ENCODE results near the gene PDGFRB.

Gene PDGFRB

GRCh38 chr5:150189728-150190502, 34.3 kb upstream of the PDGFRB start, which contains the start of gene SLC6A7:
SLC6A7 (plus strand) TSS chr5:150190062; CDS start chr5:150190328, 266 bp downstream.
- no peak within 1 kb of the TSS for H3K27ac ChIP-seq
- H3K4me3 ChIP-seq (ENCODE audit: low read depth, low read length): no peak within 1 kb of the TSS
- no peak for DNase-seq
- peaks cover 33% of the 10 kb centered on the region for H3K27me3 ChIP-seq (replicated peaks)
- no peaks in the 10 kb centered on the region for H3K36me3 ChIP-seq (replicated peaks)
- TF ChIP-seq CTCF (IDR thresholded peaks at IDR 0.05; ENCODE audit: low read depth, low read length, missing control alignments): no peak
- in situ Hi-C loops (cut with HindIII; ENCODE audit: low pct_ligation_motif_present, low sequenced_read_pairs): no loop called here

GRCh38 chr5:150189326-150189725, 33.7 kb upstream of the PDGFRB start:
- no peak overlapping the region for H3K27ac ChIP-seq
- no peak for TF ChIP-seq CTCF (IDR thresholded peaks at IDR 0.05; ENCODE audit: low read depth, low read length, missing control alignments)
- no peak for DNase-seq
- H3K36me3 ChIP-seq (replicated peaks): no peaks in the 10 kb centered on the region
- no peak overlapping the region for H3K4me3 ChIP-seq (ENCODE audit: low read depth, low read length)
- peaks cover 33% of the 10 kb centered on the region for H3K27me3 ChIP-seq (replicated peaks)
- in situ Hi-C loops (cut with HindIII; ENCODE audit: low pct_ligation_motif_present, low sequenced_read_pairs): no loop called here

- no peak overlapping the region for H3K4me3 ChIP-seq (ENCODE audit: low read depth, low read length)
- H3K27ac ChIP-seq: no peak overlapping the region
- in situ Hi-C loops (cut with HindIII; ENCODE audit: low pct_ligation_motif_present, low sequenced_read_pairs): no loop called here
- H3K36me3 ChIP-seq (replicated peaks): no peaks in the 10 kb centered on the region
- TF ChIP-seq CTCF (IDR thresholded peaks at IDR 0.05; ENCODE audit: low read depth, low read length, missing control alignments): no peak
- no peak for DNase-seq
- H3K27me3 ChIP-seq (replicated peaks): peaks cover 33% of the 10 kb centered on the region
These were observed 32.6 kb upstream of the PDGFRB start for GRCh38 chr5:150188146-150188842.

GRCh38 chr5:150186897-150187296, 31.3 kb upstream of the PDGFRB start:
- no peak for TF ChIP-seq CTCF (IDR thresholded peaks at IDR 0.05; ENCODE audit: low read depth, low read length, missing control alignments)
- in situ Hi-C loops (cut with HindIII; ENCODE audit: low pct_ligation_motif_present, low sequenced_read_pairs): no loop called here
- DNase-seq: no peak
- Histone ChIP-seq H3K4me3 (ENCODE audit: low read depth, low read length) (no peak overlapping the region), H3K36me3 (replicated peaks) (no peaks in the 10 kb centered on the region), H3K27ac (no peak overlapping the region), H3K27me3 (replicated peaks) (peaks cover 27% of the 10 kb centered on the region)

- no peak for TF ChIP-seq CTCF (IDR thresholded peaks at IDR 0.05; ENCODE audit: low read depth, low read length, missing control alignments)
- Histone ChIP-seq H3K36me3 (replicated peaks) (no peaks in the 10 kb centered on the region), H3K27ac (no peak overlapping the region), H3K27me3 (replicated peaks) (peaks cover 27% of the 10 kb centered on the region), H3K4me3 (ENCODE audit: low read depth, low read length) (no peak overlapping the region)
- DNase-seq: no peak
- in situ Hi-C loops (cut with HindIII; ENCODE audit: low pct_ligation_motif_present, low sequenced_read_pairs): no loop called here
These were observed 30.5 kb upstream of the PDGFRB start for GRCh38 chr5:150186137-150186536.

Measured in brain microvascular endothelial cell (primary cell).